Measurements from ENCODE around the gene PNLIPRP2.

PNLIPRP2 gene

GRCh38 chr10:116620423-116621400 lies at the start of gene PNLIPRP2:
Gene PNLIPRP2 (plus strand): TSS chr10:116620953.
- in situ Hi-C loops (cut with HindIII; ENCODE audit: low sequenced_read_pairs): no loop called here

GRCh38 chr10:116574797-116575196 lies 46.0 kb upstream of the PNLIPRP2 start:
- in situ Hi-C loops (cut with HindIII; ENCODE audit: low sequenced_read_pairs): no loop called here

GRCh38 chr10:116587878-116588591 lies 32.7 kb upstream of the PNLIPRP2 start:
- in situ Hi-C loops (cut with HindIII; ENCODE audit: low sequenced_read_pairs): no loop called here

GRCh38 chr10:116588995-116589394 lies 31.8 kb upstream of the PNLIPRP2 start:
- in situ Hi-C loops (cut with HindIII; ENCODE audit: low sequenced_read_pairs): no loop called here

GRCh38 chr10:116589926-116590325 lies 30.8 kb upstream of the PNLIPRP2 start:
- in situ Hi-C loops (cut with HindIII; ENCODE audit: low sequenced_read_pairs): no loop called here

- in situ Hi-C loops (cut with HindIII; ENCODE audit: low sequenced_read_pairs): no loop called here
Measured at GRCh38 chr10:116590590-116591444, 29.9 kb upstream of the PNLIPRP2 start, which contains the start of gene PNLIPRP1. Gene PNLIPRP1 (plus strand): TSS chr10:116590959. CDS start chr10:116591130, 171 bp downstream.

- in situ Hi-C loops (cut with HindIII; ENCODE audit: low sequenced_read_pairs): no loop called here
Measured at GRCh38 chr10:116593139-116593740, 27.5 kb upstream of the PNLIPRP2 start.

GRCh38 chr10:116594525-116595035 lies 26.2 kb upstream of the PNLIPRP2 start:
- in situ Hi-C loops (cut with HindIII; ENCODE audit: low sequenced_read_pairs): no loop called here

- in situ Hi-C loops (cut with HindIII; ENCODE audit: low sequenced_read_pairs): no loop called here
Measured at GRCh38 chr10:116596062-116596461, 24.7 kb upstream of the PNLIPRP2 start.

- in situ Hi-C loops (cut with HindIII; ENCODE audit: low sequenced_read_pairs): no loop called here
Measured at GRCh38 chr10:116597543-116597942, 23.2 kb upstream of the PNLIPRP2 start.

- in situ Hi-C loops (cut with HindIII; ENCODE audit: low sequenced_read_pairs): no loop called here
Measured at GRCh38 chr10:116598329-116598728, 22.4 kb upstream of the PNLIPRP2 start.

- in situ Hi-C loops (cut with HindIII; ENCODE audit: low sequenced_read_pairs): no loop called here
Measured at GRCh38 chr10:116599991-116600390, 20.8 kb upstream of the PNLIPRP2 start.

- in situ Hi-C loops (cut with HindIII; ENCODE audit: low sequenced_read_pairs): no loop called here
Measured at GRCh38 chr10:116602648-116603400, 17.9 kb upstream of the PNLIPRP2 start.

GRCh38 chr10:116606061-116606483 lies 14.7 kb upstream of the PNLIPRP2 start:
- in situ Hi-C loops (cut with HindIII; ENCODE audit: low sequenced_read_pairs): no loop called here

GRCh38 chr10:116607336-116607735 lies 13.4 kb upstream of the PNLIPRP2 start:
- in situ Hi-C loops (cut with HindIII; ENCODE audit: low sequenced_read_pairs): no loop called here

GRCh38 chr10:116608686-116609594 lies 11.8 kb upstream of the PNLIPRP2 start:
- in situ Hi-C loops (cut with HindIII; ENCODE audit: low sequenced_read_pairs): no loop called here

GRCh38 chr10:116610443-116611152 lies 10.2 kb upstream of the PNLIPRP2 start:
- in situ Hi-C loops (cut with HindIII; ENCODE audit: low sequenced_read_pairs): no loop called here

- in situ Hi-C loops (cut with HindIII; ENCODE audit: low sequenced_read_pairs): no loop called here
Measured at GRCh38 chr10:116611153-116611545, 9.6 kb upstream of the PNLIPRP2 start.
